HG03342 (cell line): Measurements from ENCODE around the gene TCL1A.

ENCODE experiments used
- ATAC-seq: cut with Tn5 transposase; IDR thresholded peaks from one replicate; pipeline ENCODE4 v1.9.1; 2021; ENCODE audit warnings: mild to moderate bottlenecking, moderate library complexity; ENCODE audit not compliant: unreplicated experiment

The TCL1A gene

DNA sequence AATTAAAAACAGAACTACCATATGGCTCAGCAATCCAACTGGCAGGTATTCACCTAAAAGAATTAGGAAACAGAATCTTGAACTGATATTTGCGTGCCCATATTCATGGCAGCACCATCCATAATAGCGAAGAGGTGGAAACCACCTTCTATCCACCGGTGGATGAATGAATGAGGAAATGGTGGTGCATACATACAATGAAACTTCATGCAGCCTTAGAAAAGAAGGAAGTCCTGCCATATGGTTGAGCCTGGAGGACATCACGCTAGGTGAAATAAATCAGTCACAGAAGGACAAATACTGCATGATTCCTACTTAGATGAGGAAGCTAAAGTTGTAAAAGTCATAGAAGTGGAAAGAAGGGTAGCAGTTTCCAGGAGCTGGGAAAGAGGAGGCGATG, 6.6 kb downstream of the TCL1A start:
- ATAC-seq: no peak

DNA sequence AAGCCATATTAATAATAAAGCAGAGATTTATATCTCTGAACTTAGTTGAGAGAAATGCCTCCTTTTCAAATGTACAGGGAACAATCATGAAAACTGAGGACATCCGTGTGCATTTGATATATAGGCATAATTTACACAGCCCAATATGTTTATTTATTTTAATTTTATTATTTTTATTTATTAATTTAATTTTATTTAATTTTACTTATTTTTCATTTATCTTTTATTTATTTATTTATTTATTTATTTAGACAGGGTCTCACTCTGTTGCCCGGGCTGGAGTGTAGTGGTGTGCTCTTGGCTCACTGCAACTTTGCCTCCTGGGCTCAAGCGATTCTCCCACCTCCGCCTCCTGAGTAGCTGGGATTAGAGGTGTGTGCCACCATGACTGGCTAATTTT, 8.4 kb downstream of the TCL1A start:
- no peak for ATAC-seq

DNA sequence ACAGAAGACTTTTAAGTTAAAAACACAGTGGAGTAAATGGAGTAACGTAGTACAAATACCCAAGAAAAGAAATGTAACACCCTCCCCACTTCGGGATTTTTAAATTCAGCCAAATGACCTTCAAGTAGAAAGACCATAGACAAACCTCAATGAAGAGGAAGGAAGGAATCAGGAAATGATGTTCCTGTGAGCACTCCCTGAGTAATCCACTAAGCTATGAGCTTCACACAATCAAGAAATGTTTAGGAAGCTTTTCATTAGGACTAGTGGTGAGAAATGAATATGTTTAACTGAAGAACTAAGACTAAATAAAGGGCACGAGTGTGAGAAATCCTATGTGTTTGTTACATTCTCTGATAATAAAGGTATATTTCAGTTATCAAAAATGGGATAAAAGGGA, 10.1 kb downstream of the TCL1A start:
- no peak for ATAC-seq

DNA sequence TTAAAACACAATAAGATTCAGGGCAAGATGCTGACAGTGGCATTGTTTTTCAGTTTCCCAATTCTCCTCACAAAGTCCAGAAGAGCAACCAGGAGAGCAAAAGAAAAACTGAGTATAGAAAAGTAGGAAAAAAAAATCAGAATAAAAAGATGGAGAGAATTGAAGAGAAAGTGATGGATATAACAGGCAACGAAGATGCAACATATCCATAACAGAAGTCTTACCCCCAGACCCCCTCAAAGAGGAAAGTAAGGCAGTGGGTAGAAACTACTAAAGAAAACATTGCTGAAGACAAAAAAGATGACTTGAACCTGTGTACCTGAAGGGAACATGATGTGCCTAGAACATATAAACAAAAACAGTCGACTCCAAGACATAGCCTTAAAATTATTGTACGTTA, 10.6 kb downstream of the TCL1A start:
- ATAC-seq: no peak

DNA sequence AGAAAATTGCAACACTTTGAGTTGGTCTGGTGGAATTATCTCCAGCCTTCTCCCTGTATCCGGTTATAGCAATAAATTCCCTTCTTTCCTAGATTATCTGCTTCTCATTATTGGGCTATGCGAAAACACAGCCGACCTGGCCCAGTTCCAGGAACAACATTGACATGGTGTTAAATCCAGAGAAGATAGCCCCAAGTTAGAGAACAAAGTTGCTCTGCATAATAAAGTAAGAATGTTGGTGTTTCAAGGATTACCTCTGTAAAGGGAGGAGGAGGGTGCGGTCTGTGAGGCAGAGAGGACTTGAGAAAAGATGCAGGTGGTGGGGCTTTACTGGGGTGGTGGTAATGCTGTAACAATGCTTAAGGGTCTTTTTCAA, 12.1 kb downstream of the TCL1A start:
- no peak for ATAC-seq

DNA sequence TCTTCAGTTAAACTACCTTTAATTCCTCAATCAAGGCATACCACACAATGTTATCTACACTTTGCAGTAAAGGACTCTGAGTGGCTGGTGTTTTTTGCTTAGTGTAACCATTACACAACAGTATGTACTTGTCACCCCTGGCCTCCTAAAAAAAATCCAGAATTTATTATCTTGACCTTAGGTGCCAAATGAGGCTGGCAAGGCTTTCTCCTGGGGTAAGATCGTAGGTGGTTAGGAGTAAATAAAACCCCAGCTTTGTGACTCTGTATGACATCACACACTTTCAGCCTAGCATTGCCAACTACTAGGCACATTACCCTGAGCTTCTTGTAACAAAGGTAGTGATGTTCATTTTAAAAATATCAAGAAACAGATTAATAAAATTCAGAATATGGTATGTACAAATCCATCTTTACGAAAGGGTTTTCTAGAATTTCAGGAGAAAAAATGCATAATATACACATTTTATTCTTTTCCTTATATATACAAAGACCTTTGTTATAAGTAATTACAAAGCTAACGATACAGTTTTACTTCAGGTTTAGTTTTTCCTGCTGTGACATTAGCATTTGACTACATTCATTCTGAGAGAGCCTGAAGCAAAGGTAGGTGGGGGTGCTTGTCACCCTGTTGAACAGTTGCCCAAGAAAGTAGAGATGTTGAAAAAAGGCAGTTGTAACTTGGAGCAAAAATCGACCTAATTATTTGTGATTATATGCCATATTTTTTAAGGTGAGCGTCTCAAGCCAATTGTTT, 13.5 kb downstream of the TCL1A start:
- ATAC-seq: no peak

DNA sequence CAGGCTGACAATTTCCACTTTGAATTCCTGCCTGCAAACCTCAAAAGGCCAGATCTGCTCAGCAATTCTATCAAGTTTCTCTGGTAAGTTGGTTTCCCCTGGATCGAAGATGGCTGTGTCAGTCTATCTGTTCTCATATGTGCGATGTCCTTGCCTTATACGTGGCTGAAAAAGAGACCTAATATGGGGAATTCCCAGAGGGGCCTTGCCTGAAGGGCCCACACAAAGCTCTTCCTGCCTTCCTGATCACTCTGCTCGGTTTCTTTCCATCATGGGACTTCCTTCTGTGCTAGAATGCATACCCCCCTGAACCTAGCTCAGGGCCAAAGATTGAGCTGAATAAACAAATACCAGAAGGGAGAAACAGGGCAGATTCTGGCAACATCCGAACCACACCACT, 14.5 kb downstream of the TCL1A start:
- peak; percentile 58 for ATAC-seq

DNA sequence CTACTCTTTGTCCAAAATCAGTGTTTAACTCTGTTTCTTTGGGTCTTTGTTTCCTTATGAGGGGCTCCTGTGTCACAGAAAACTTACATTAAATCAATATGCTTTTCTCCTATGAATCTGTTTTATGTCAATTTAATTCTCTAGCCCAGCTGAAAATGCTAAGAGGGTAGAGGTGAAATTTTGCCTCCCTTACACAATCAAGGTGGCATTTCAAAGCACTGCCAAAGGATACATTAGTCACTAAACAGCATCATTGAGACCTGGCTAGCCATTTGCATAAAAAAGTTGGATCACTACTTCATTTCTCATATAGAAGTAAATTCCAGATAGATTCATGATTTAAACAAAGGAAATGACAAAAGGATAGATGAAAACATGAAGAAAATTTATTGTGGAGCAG, 15.6 kb downstream of the TCL1A start:
- no peak for ATAC-seq

DNA sequence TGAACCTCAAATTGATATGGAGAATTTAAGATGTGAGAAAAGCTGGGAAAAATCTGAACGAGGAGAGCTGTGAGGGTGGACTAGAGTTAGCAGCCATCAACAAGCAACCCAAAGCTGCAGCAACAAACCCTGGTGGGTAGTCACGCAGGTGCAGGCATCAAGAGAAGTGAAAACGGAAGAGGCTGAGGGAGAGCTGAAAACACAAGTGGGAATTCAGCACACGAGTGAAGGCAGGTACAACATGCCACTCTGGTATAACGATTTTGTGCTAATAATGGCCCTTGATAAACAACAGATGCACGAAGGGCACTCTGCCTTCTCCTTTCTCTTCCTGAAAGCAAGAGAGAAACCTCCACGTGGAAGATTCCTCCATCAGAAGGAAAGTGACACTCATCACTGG, 16.2 kb downstream of the TCL1A start:
- ATAC-seq: no peak

DNA sequence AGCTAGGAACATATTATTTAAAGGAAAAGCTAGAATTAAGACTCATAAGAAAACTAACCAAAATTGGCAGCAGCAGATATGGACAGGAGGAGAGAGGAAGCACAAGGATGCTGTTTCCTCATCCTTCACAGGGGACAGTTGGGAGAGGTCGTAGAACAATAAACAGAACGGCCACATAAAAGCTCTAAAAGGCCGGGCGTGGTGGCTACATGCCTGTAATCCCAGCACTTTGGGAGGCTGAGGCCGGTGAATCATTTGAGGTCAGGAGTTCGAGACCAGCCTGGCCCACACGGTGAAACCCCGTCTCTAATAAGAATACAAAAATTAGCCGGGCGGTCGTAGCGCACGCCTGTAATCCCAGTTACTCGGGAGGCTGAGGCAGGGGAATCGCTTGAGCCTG, 17.2 kb downstream of the TCL1A start:
- ATAC-seq: no peak

DNA sequence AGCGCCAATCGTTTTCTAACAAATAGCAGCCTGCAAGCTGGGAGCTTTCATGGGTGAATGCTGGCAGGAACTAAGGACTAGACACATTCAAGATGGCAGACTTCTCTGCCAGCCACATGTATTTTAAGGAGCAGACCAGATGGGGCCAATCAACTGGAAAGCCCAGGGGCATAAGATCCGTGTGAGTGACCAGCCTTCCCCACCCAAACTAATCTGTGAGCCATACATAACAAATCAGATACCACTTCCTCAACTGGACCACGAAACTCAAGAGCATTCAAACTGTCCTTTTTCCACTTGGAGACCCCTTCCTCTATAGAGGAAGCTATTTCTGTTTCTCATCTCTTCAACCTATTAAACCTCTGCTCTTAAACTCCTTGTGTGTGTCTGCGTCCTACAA, 18.0 kb downstream of the TCL1A start:
- no peak for ATAC-seq

DNA sequence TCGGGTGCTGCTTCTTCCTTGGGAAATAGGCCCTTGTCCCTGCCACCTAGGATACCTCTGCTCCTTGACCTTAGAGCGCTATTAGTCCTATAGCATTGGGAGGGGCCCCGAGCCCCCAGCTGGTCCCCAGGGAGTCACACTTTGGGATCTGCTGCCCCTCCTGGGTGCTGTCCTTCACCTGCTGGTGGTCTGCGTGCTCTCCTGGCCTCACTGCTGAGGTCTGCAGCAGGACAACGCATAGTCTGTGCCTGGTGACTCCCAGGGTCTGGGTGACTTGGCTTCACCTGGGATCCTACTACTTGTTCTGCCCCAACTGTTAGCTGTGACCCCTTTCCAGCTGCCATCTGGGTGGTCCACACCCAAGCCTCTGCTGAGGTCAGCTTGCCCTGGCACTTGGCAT, 18.9 kb downstream of the TCL1A start:
- ATAC-seq: no peak

DNA sequence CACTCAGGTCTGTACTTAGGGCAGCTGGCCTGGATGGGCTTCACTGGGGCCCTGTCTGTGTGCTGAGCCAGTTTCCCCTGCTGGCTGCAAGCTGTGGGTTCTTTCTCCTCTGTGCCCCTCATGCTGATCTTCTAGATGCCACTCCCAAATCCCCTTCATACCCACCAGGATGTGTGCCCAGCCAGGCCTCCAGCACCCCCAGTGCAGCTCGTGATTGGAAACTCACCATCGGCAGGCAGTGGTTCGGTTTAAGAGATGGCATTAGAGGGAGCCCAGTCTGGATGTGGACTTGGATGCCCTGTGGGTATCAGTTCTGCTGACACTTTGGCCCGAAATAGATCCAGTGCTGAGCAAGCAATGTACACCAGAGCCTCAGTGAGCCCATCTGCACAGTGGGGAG, 21.8 kb downstream of the TCL1A start:
- ATAC-seq: no peak

DNA sequence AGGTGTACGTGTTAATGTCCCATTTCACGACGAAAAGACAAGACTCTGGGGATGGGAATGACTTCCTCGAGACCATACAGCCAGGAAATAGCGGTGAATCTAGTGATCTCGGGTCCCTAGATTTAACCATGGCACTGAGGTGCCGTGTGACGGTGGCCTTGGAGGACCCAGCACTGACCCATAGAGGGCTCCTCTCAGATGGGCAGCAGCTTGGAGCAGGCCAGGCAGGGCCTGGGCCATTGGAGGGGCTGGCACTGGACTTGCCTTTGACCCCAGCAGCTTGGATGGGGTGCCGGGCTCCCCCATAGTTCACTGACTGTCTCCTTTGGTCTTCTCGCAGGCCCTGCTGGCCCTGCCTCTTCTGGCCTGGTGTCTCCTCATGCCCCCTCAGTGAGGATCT, 22.3 kb downstream of the TCL1A start:
- ATAC-seq: no peak

DNA sequence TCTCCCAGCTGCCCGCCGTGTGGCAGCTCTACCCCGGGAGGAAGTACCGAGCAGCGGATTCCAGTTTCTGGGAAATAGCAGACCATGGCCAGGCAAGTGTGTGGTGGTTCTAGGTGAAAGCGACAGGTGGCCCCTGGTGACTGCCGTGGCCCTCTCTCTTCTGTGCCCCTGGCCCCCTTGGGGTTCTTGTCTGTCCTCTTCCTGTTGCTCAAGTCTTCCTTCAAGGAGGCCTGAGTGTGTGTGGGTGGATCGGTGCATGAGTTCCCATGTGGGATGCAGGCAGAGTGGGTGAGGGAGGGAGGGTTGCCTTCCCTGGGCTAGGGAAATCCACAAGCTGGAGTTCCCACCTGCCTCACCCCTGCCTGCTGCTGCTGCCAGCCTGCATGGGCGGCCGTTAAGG, 23.1 kb downstream of the TCL1A start:
- no peak for ATAC-seq

DNA sequence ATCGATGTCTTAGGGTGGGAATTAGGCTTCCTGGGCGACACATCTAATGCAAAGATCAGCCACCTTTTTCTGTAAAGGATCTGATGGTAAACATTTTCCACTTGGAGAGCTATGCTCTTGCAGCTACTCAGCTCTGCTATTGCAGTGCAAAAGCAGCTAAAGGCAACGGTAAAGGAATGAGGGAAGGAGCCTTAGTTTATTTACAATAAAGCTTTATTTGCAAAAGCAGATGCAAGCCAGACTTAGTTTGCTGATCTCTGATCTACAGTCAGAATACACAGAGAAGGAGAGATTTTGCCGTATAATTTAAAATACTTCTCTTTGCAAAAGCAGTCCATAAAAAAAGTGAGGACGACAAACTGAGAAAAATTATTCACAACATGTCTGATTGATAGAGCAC, 24.5 kb downstream of the TCL1A start:
- no peak for ATAC-seq

DNA sequence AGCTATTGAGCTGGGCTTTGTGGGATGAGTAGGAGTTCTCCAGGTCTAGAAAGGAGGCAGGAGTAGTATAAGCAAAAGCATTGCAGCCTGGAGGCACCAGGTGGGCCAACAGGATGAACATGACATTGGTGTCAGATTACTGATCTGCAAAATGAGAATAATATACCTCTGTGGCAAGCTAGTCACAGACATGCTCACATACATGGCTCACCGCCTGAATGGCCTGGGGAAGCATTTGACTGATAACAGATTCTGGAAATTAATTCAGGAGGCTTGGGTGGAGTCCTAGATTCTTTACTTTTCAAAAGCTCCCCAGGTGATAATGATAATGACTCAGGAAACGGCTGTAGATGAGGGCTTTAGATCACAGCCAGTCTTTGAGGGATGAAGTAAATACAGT, 27.0 kb downstream of the TCL1A start:
- no peak for ATAC-seq

DNA sequence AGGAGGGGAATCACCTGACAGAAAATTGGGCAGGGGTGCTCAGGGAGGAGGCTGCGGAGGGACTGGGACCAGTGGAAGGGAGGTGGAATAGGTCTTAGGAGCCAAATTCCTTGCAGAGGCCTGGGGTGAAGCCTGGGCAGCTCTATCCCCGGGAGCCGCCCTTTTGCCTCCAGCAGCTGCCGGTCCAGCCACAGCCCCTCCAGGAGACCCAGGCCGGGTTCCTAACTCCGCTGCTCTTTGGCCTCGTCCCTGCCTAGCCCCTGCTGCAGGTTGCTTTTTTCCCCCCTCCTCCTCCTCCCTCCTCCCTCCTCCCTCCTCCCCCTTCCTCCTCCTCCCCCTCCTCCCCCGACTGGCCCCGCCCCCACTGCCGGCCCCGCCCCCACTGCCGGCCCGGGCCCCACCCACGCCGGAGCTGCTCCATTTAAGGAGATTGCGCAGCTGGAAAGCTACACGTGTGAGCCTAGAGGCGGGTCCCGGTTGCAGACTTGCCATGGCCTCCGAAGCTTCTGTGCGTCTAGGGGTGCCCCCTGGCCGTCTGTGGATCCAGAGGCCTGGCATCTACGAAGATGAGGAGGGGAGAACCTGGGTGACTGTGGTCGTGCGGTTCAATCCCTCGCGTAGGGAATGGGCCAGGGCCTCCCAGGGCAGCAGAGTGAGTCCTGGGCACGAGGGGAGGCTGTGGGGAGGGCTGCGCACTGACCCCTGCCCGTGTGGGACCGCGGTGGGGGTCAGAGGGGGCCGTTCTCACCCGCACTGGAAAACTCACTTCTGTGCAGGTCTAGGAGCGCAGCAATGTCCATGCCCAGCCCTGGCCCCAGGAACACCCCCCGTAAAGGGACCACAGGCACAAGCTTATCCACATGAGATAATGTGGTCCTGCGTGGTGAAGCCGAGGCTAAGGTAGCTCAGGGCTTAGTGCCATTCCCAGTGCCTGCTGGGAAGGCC, 27.7 kb downstream of the TCL1A start, which contains the start of gene TCL1B:
TCL1B (plus strand) TSS at position 449 of the 945 bp plus-strand sequence; CDS start at position 491, 42 bp downstream.
- ATAC-seq: no peak

DNA sequence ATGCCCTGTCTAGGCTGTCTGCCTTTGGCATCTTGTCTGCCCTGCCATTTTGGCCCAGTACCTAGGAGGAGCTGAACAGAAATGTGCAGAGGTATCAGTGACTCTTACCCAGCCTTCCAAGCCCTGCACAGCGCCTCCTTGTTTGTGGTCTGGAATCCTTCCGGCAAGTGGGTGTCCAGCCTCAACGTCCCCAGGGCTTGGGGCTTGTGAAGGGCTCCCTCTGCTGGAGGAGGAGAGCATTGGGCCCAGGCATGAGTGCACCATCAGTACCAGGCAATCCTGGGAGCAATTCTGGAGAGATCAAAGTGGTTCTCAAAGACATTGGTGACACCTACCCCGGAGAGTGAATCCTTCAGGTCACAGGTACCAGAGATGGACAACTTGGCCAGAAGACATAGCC, 30.1 kb downstream of the TCL1A start:
- no peak for ATAC-seq

DNA sequence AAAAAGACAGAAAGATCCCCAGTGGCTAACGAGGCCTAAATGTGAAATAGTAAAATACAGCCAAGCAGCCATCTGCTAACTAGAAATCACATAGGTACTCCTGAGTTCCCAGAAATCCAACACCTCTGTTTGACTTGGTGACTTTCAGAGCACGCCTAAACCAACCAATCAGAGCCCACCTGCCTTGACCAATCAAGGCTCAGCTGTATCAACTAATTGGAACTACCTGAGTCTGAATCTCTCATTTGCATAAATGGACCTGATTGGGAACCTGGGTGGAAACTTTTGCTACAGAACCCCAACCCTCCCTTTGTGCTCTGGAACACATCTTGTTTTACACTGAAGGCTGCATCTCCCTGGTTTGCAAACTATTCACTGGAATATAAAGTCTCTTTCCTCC, 32.8 kb downstream of the TCL1A start:
- ATAC-seq: no peak

DNA sequence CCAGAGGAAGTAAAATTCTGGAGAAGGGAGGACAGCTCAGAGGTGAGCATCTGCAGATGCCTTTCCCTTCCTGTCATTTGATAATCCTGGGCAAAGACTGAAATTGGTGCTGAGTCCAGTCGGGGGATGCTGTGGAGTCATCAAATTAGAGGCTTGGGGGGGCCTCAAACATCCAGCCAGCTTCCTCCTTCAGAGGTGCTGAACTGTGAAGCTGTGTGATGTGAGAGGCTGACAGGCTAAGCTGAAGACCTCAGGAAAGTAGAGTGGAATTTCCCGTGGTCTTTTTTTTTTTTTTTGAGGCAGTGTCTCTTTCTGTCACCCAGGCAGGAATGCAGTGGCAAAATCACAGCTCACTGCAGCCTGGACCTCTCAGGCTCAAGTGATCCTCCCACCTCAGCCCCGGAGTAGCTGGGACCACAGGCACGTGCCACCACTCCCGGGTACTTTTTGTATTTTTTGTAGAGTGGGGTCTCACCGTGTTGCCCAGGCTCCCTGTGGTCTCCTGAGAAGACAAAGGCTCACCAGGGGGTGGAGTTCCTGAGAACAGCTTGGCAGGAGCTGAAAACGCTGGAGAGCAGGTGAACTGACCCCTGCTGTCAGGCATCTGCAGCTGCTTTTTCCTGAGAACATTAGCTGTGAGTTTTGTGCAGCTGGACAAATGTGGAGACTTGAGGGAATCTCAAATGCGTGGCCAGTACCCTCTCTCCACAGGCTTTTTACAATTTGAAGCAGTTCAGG, 33.8 kb downstream of the TCL1A start:
- ATAC-seq: no peak
